HepG2 (cell line): ENCODE data around the gene KAT6B. TPM values are rescaled to one million over a fixed set of nuclear protein-coding genes. Genes with fewer than 3 reads are reported as not detected.

ENCODE experiments used
- ATAC-seq: fragments of 200-7000 bp; cut with Tn5 transposase; 3 replicates; pipeline ENCODE4 v1.9.1; 2020; ENCODE audit warnings: mild to moderate bottlenecking, moderate library complexity
- BruUV-seq: library from RNA; stranded (reverse); fragments of 400-500 nt; replicated peaks from 2 replicates; lab custom pipeline; 2021; lab: Mats Ljungman, UMichigan
- CTCF ChIA-PET: fragments of 300-600 bp; formaldehyde crosslinking; extraction: SDS; loops from one replicate; lab custom pipeline; 2021; ENCODE audit warnings: low total read pairs, inconsistent platforms, low intra/inter-chr PET ratio; lab: Yijun Ruan, JAX
- POLR2A ChIA-PET: fragments of 350-600 bp; sonication (Branson Sonifier 250); formaldehyde crosslinking; loops from one replicate; lab custom pipeline; 2020; ENCODE audit warnings: antibody characterized with exemption, inconsistent platforms; lab: Yijun Ruan, JAX
- DNase-seq: peaks from one replicate; pipeline ENCODE4 v3.0.0-alpha.2; 2015; ENCODE audit warnings: low spot score
- FAIRE-seq: peaks from 3 replicates; lab custom pipeline; 2011; peaks lifted over from hg19 to GRCh38; lab: Jason Lieb, UNC
- H2AFZ ChIP-seq: one replicate; pipeline ENCODE4 v1.6.1; 2011; ENCODE audit warnings: low read length, inconsistent platforms
- H3K27ac ChIP-seq: fragments of 300-600 bp; 3 replicates; pipeline ENCODE4 v1.8.0; 2011; ENCODE audit warnings: mixed run types, mild to moderate bottlenecking, mixed read lengths, low read length, inconsistent platforms; ENCODE audit not compliant: insufficient read depth; ENCODE audit errors: extremely low read length
- H3K27me3 ChIP-seq, 2 experiments: fragments of 200-600 bp in 1 of 2; 2 replicates in 1 of 2; 3 replicates in 1 of 2; pipeline versions ENCODE4 v1.6.0 to v1.8.0; 2011; ENCODE audit warnings: low read length in 2 of 2, mild to moderate bottlenecking in 2 of 2, moderate library complexity in 2 of 2, inconsistent platforms in 1 of 2; ENCODE audit not compliant: insufficient read depth in 2 of 2, control insufficient read depth in 1 of 2
- H3K36me3 ChIP-seq, 2 experiments: fragments of 200-600 bp in 1 of 2; replicated peaks in 1 of 2; 2 replicates in 1 of 2; 3 replicates in 1 of 2; pipeline versions ENCODE4 v1.5.1 to v1.8.0; 2011; ENCODE audit warnings: low read length in 2 of 2, inconsistent platforms in 1 of 2; ENCODE audit not compliant: insufficient read depth in 2 of 2, control insufficient read depth in 1 of 2
- H3K4me1 ChIP-seq: 2 replicates; pipeline ENCODE4 v1.5.1; 2012; ENCODE audit warnings: low read length, inconsistent platforms; ENCODE audit not compliant: insufficient read depth
- H3K4me2 ChIP-seq: 2 replicates; pipeline ENCODE4 v1.6.0; 2011; ENCODE audit warnings: low read depth, low read length, inconsistent platforms
- H3K4me3 ChIP-seq, 3 experiments: fragments of 200-600 bp in 1 of 3; sonication (generic), shearing (Covaris generic) in 1 of 3; replicated peaks in 1 of 3; 2 replicates each; pipeline ENCODE4 v1.5.1; 2011 to 2016; ENCODE audit warnings: low read length in 3 of 3, inconsistent platforms in 2 of 3, low read depth in 2 of 3, mild to moderate bottlenecking in 2 of 3, control low read depth in 1 of 3, mixed read lengths in 1 of 3; ENCODE audit not compliant: insufficient read depth in 1 of 3
- H3K79me2 ChIP-seq: one replicate; pipeline ENCODE4 v1.6.1; 2011; ENCODE audit warnings: low read length, inconsistent platforms; ENCODE audit not compliant: insufficient read depth
- H3K9ac ChIP-seq: 2 replicates; pipeline ENCODE4 v1.6.0; 2011; ENCODE audit warnings: mild to moderate bottlenecking, low read depth, low read length, inconsistent platforms; ENCODE audit not compliant: insufficient read depth
- H3K9me3 ChIP-seq: 2 replicates; pipeline ENCODE4 v1.5.1; 2012; ENCODE audit warnings: mild to moderate bottlenecking, low read length
- H4K20me1 ChIP-seq: 2 replicates; pipeline ENCODE4 v1.6.0; 2011; ENCODE audit warnings: inconsistent platforms, mild to moderate bottlenecking, low read length, moderate library complexity; ENCODE audit not compliant: insufficient read depth
- AGO2 ChIP-seq: fragments of 200-400 bp; formaldehyde crosslinking; optimal IDR thresholded peaks from 2 replicates; pipeline ENCODE3; 2017; ENCODE audit warnings: mild to moderate bottlenecking, low read depth, low read length, moderate library complexity
- MAZ ChIP-seq, 2 experiments: sonication (generic) in 1 of 2; formaldehyde crosslinking in 1 of 2; IDR thresholded peaks; 2 replicates each; pipeline versions ENCODE4 v1.5.0 to v1.6.1; 2012 to 2020; ENCODE audit warnings: low read depth in 2 of 2, mild to moderate bottlenecking in 2 of 2, borderline replicate concordance in 1 of 2, improper control_type of control experiment in 1 of 2, low read length in 1 of 2, missing genetic modification reagents in 1 of 2, moderate library complexity in 1 of 2
- NFKB2 ChIP-seq: sonication (generic); formaldehyde crosslinking; IDR thresholded peaks from 2 replicates; pipeline ENCODE4 v1.4.0; 2020; ENCODE audit warnings: missing genetic modification reagents, borderline replicate concordance
- RFXAP ChIP-seq: sonication (generic); formaldehyde crosslinking; IDR thresholded peaks from 2 replicates; pipeline ENCODE4 v1.4.0; 2020; ENCODE audit warnings: missing genetic modification reagents, borderline replicate concordance
- RXRA ChIP-seq: sonication (generic); formaldehyde crosslinking; IDR thresholded peaks from 2 replicates; pipeline ENCODE4 v1.5.1; 2020; ENCODE audit warnings: missing genetic modification reagents
- U2AF1 ChIP-seq: fragments of 200-400 bp; formaldehyde crosslinking; optimal IDR thresholded peaks from 2 replicates; pipeline ENCODE3; 2017; ENCODE audit warnings: mild to moderate bottlenecking, low read depth, low read length
- ZMAT3 ChIP-seq: sonication (generic); formaldehyde crosslinking; conservative IDR thresholded peaks from 2 replicates; pipeline ENCODE4 v1.7.0; 2021; ENCODE audit warnings: missing genetic modification reagents
- ZMYM4 ChIP-seq: sonication (generic); formaldehyde crosslinking; IDR thresholded peaks from 2 replicates; pipeline ENCODE4 v1.8.1; 2023; ENCODE audit warnings: mild to moderate bottlenecking, missing genetic modification reagents
- ZNF383 ChIP-seq: sonication (generic); formaldehyde crosslinking; IDR thresholded peaks from 2 replicates; pipeline ENCODE4 v1.4.0; 2020; ENCODE audit warnings: missing genetic modification reagents, mild to moderate bottlenecking, borderline replicate concordance
- WGBS: methylation state at CpG from one replicate; pipeline ENCODE4 v1.1.6; 2017; ENCODE audit warnings: low lambda C conversion rate; 5-methylcytosine and 5-hydroxymethylcytosine counted together
- in situ Hi-C: cut with HindIII; loops from 2 replicates; pipeline ENCODE4 v1.10.0; 2017; ENCODE audit warnings: low pct_unique_long_range_greater_than_20kb; ENCODE audit not compliant: extremely low pct_ligation_motif_present
- intact Hi-C: fragments of 100-400 bp; cut with micrococcal nuclease; formaldehyde crosslinking; loops from one replicate; pipeline ENCODE4 v1.10.0; 2022; ENCODE audit not compliant: unreplicated experiment
- polyA plus RNA-seq, 8 experiments: library from polyadenylated mRNA; depleted of rRNA in 3 of 8; stranded (reverse) in 7 of 8; unstranded in 1 of 8; fragments of >200 nt; fragmentation: Illumina TruSeq in 4 of 8; extraction: Trizol in 4 of 8; gene quantifications; 2 replicates each; pipeline versions ENCODE4 v1.2.1 to v1.2.3, GENCODE V29; 2011 to 2016; ENCODE audit warnings: low read depth in 4 of 8, missing spikeins in 1 of 8, mixed read lengths in 1 of 8; ENCODE audit not compliant: insufficient read depth in 1 of 8
- total RNA-seq, 5 experiments: library from RNA; depleted of rRNA; stranded (reverse); fragments of >200 nt; fragmentation: Illumina TruSeq; extraction: Trizol; gene quantifications; 2 replicates each; pipeline ENCODE4 v1.2.3, GENCODE V29; 2016; ENCODE audit warnings: low read depth in 1 of 5
- TF ChIP-seq, protein P1 (sequence below): sonication (generic); formaldehyde crosslinking; IDR thresholded peaks from 2 replicates; pipeline ENCODE4 v1.4.0; 2020; ENCODE audit warnings: low read depth, mild to moderate bottlenecking, missing genetic modification reagents
- TF ChIP-seq, protein P2 (sequence below): sonication (generic); formaldehyde crosslinking; IDR thresholded peaks from 2 replicates; pipeline ENCODE4 v1.8.1; 2023; ENCODE audit warnings: mild to moderate bottlenecking, missing genetic modification reagents
- TF ChIP-seq, protein P3 (sequence below): sonication (generic); formaldehyde crosslinking; IDR thresholded peaks from 2 replicates; pipeline ENCODE4 v1.4.0; 2020; ENCODE audit warnings: mild to moderate bottlenecking, low read depth, missing genetic modification reagents
- TF ChIP-seq, protein P4 (sequence below), 2 experiments: sonication (generic) in 1 of 2; formaldehyde crosslinking in 1 of 2; IDR thresholded peaks; 2 replicates each; pipeline versions ENCODE4 v1.4.0 to v1.6.1; 2018 to 2020; ENCODE audit warnings: missing genetic modification reagents in 2 of 2, borderline replicate concordance in 1 of 2, low read depth in 1 of 2, mild to moderate bottlenecking in 1 of 2, missing biosample characterization in 1 of 2
- TF ChIP-seq, protein P5 (sequence below): sonication (generic); formaldehyde crosslinking; IDR thresholded peaks from 2 replicates; pipeline ENCODE4 v1.8.0; 2022; ENCODE audit warnings: mild to moderate bottlenecking, missing genetic modification reagents; ENCODE audit not compliant: insufficient replicate concordance

The KAT6B gene
- total and polyA plus RNA-seq, 2 of the 13 experiments (the other 11 are each of a cell fraction or from before 2014, with no cell fraction given) = 3.0 to 9.5 TPM

DNA sequence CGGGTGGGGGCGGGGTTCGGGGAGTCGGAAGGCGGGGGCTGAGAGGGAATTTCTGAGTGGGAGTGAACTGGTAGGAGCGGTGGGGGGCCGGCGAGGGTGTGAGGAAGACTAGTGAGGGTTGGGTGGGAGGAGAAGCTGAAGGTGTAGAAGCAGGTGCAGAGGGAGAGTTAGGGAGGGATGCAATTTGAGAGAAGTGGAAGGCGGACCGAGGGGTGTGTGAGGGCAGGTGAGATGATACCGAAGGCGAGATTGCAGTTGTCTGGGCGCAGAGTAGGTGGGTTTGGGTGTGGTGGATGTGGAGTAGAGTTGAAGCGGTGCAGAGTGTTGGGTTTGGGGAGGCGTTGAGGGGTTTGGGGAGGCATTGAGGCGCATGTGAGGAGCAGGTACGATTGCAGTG is 643 bp downstream of the KAT6B start:
- FAIRE-seq (no peak), ATAC-seq (no peak), DNase-seq (no peak)
- Histone ChIP-seq H3K27ac (peak overlapping the region; percentile 42), H3K9me3 (no peaks in the 10 kb centered on the region), H3K9ac (peak overlapping the region; percentile 66), H3K4me3 (peak overlapping the region; percentile 75 to 98 (median 85)), H4K20me1 (peaks cover 3% of the 10 kb centered on the region; the same call in 1 of the 2 replicates), H3K36me3 (0 out of 5 replicates have a peak, but pooled peaks cover 2 to 5% of the 10 kb centered on the region in 2 experiments), H3K27me3 (no peaks in the 10 kb centered on the region), H3K4me2 (peak overlapping the region; percentile 96), H3K4me1 (peaks cover 49% of the 10 kb centered on the region), H3K79me2 (peaks cover 35% of the 10 kb centered on the region), H2AFZ (no peak overlapping the region)
- ChIA-PET POLR2A (interaction anchor here (1.2 kb wide), 1 partner anchor 195 kb away, joined by 4 read pairs; no protein-coding TSS in a partner anchor), CTCF (no interaction called here)
- intact Hi-C loops (loop anchor here (10.0 kb wide), 1 partner anchor 62 kb away; no protein-coding TSS in a partner anchor), in situ Hi-C loops (no loop called here)
- WGBS = 10% methylated on average over 17 of the region's 17 CpGs
- BruUV-seq = no TSS peak
- 0 out of 2 replicates have a peak, but pooled peaks have one; percentile 4 for TF ChIP-seq MAZ (IDR thresholded peaks at IDR 0.05; ENCODE audit: borderline replicate concordance, low read depth, low read length)
- no peak for TF ChIP-seq MAZ (CRISPR knock-in tag; IDR thresholded peaks at IDR 0.05; ENCODE audit: low read depth)
- TF ChIP-seq, protein P1, sequence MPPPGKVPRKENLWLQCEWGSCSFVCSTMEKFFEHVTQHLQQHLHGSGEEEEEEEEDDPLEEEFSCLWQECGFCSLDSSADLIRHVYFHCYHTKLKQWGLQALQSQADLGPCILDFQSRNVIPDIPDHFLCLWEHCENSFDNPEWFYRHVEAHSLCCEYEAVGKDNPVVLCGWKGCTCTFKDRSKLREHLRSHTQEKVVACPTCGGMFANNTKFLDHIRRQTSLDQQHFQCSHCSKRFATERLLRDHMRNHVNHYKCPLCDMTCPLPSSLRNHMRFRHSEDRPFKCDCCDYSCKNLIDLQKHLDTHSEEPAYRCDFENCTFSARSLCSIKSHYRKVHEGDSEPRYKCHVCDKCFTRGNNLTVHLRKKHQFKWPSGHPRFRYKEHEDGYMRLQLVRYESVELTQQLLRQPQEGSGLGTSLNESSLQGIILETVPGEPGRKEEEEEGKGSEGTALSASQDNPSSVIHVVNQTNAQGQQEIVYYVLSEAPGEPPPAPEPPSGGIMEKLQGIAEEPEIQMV (CRISPR knock-in tag) = 0 out of 2 replicates have a peak, but pooled peaks have one; percentile 31
- TF ChIP-seq U2AF1 = no peak
- no peak for TF ChIP-seq AGO2
- no peak for TF ChIP-seq ZNF383 (CRISPR knock-in tag)
- TF ChIP-seq, protein P2, sequence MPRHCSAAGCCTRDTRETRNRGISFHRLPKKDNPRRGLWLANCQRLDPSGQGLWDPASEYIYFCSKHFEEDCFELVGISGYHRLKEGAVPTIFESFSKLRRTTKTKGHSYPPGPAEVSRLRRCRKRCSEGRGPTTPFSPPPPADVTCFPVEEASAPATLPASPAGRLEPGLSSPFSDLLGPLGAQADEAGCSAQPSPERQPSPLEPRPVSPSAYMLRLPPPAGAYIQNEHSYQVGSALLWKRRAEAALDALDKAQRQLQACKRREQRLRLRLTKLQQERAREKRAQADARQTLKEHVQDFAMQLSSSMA (CRISPR knock-in tag) = 0 out of 2 replicates have a peak, but pooled peaks have one; percentile 77
- TF ChIP-seq, protein P3, sequence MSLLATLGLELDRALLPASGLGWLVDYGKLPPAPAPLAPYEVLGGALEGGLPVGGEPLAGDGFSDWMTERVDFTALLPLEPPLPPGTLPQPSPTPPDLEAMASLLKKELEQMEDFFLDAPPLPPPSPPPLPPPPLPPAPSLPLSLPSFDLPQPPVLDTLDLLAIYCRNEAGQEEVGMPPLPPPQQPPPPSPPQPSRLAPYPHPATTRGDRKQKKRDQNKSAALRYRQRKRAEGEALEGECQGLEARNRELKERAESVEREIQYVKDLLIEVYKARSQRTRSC = no peak
- no peak for TF ChIP-seq ZMYM4 (CRISPR knock-in tag)
- TF ChIP-seq, protein P4, sequence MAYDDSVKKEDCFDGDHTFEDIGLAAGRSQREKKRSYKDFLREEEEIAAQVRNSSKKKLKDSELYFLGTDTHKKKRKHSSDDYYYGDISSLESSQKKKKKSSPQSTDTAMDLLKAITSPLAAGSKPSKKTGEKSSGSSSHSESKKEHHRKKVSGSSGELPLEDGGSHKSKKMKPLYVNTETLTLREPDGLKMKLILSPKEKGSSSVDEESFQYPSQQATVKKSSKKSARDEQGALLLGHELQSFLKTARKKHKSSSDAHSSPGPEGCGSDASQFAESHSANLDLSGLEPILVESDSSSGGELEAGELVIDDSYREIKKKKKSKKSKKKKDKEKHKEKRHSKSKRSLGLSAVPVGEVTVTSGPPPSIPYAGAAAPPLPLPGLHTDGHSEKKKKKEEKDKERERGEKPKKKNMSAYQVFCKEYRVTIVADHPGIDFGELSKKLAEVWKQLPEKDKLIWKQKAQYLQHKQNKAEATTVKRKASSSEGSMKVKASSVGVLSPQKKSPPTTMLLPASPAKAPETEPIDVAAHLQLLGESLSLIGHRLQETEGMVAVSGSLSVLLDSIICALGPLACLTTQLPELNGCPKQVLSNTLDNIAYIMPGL (CRISPR knock-in tag; IDR thresholded peaks at IDR 0.05; ENCODE audit: borderline replicate concordance in 1 of 2, low read depth in 1 of 2) = peak in 1 of 2 experiments; percentile 6; a peak in 1 of 4 replicates
- TF ChIP-seq, protein P5, sequence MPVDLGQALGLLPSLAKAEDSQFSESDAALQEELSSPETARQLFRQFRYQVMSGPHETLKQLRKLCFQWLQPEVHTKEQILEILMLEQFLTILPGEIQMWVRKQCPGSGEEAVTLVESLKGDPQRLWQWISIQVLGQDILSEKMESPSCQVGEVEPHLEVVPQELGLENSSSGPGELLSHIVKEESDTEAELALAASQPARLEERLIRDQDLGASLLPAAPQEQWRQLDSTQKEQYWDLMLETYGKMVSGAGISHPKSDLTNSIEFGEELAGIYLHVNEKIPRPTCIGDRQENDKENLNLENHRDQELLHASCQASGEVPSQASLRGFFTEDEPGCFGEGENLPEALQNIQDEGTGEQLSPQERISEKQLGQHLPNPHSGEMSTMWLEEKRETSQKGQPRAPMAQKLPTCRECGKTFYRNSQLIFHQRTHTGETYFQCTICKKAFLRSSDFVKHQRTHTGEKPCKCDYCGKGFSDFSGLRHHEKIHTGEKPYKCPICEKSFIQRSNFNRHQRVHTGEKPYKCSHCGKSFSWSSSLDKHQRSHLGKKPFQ (CRISPR knock-in tag) = peak; percentile 27
- 0 out of 2 replicates have a peak, but pooled peaks have one; percentile 3 for TF ChIP-seq RXRA (CRISPR knock-in tag)
- no peak for TF ChIP-seq RFXAP (CRISPR knock-in tag)
- 0 out of 2 replicates have a peak, but pooled peaks have one; percentile 3 for TF ChIP-seq NFKB2
- TF ChIP-seq ZMAT3 (CRISPR knock-in tag) = 0 out of 2 replicates have a peak, but pooled peaks have one; percentile 53
